ENCODE data around the gene GAA.
A peak's percentile ranks its signal among the peaks of the same experiment; 100 is the strongest.

DNA sequence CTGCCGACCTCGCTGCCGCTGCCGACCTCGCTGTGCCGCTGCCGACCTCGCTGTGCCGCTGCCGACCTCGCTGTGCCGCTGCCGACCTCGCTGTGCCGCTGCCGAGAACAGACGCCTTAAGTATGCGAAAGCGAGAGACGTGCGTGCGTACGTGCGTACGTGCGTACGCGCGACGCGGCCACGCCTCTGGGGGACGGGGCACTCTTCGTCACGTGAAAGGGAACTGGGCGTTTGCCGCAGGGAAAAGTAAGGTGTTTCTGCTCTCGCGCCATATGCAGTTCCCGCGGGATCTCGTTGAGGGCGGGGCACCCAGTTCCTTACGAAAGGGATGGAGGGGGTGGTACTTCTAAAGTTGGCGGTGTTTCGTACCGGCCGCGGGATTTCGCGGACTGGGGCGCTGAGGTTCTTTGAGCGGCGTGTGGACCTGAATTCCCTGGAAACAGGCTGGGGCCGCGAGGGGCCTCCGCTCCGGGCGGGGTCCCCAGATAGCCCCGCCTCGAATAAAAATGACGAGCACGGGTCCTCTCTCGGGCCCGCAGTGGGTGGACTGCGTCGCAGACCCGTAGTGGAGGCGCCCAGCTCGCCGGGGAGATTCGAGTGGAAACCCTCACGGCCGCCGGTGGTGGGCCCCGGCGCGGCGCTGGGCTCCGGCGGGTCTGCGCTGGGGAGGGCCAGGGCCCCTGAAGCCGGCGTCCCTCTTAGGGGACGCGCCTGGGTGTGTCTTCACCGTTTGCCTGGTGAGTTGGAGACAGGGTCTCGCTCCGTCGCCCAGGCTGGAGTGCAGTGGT lies 45.8 kb downstream of the GAA start, which contains the start of gene EIF4A3:
- TF ChIP-seq EP300 (IDR thresholded peaks at IDR 0.05) (peak; percentile 97), POLR2A (IDR thresholded peaks at IDR 0.05) (peak; percentile 68 to 91)
